GM12873 (cell line): ENCODE measurements around the gene TP53TG3D.
"Not testable (repeated sequence)": the region's sequence is repeated elsewhere in the genome, so short reads cannot be mapped to it uniquely, and the experiment has no call there.

ENCODE experiments used
- TF ChIP-seq, protein P1 (sequence below): IDR thresholded peaks from 2 replicates; pipeline ENCODE4 v1.5.1; 2012; ENCODE audit warnings: low read depth, mild to moderate bottlenecking, moderate library complexity, low read length, control low read depth; ENCODE audit not compliant: insufficient read depth; ENCODE audit errors: missing control alignments

TP53TG3D gene, protein sequence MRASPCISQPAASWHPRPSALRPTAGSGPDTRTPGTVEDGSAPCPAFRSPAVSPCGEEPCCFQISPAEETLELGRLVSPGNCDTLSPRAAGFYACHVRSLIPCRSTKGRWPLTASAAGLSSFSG

DNA sequence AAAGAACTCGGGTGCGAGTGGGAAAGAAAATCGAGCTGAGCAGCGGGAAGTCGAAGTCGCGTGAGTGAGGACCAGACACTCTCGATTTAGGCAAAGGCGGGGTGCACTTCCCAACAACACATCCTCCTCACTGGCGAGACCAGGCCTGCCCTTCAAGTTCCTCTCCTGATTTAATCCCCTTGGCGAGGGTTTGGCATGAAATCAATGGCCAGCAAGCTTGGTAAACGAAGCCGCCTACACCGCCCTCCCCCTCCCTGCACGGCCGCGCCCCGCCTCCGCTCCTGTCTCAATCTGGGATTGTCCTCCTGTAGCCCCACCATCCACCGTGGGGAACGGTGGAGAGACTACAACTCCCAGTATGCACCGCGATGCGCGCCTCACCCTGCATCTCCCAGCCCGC lies at the start of gene TP53TG3D:
TSS of gene TP53TG3D (plus strand) at position 301 of the 400 bp plus-strand sequence. CDS start at position 369, 68 bp downstream.
- TF ChIP-seq, protein P1, sequence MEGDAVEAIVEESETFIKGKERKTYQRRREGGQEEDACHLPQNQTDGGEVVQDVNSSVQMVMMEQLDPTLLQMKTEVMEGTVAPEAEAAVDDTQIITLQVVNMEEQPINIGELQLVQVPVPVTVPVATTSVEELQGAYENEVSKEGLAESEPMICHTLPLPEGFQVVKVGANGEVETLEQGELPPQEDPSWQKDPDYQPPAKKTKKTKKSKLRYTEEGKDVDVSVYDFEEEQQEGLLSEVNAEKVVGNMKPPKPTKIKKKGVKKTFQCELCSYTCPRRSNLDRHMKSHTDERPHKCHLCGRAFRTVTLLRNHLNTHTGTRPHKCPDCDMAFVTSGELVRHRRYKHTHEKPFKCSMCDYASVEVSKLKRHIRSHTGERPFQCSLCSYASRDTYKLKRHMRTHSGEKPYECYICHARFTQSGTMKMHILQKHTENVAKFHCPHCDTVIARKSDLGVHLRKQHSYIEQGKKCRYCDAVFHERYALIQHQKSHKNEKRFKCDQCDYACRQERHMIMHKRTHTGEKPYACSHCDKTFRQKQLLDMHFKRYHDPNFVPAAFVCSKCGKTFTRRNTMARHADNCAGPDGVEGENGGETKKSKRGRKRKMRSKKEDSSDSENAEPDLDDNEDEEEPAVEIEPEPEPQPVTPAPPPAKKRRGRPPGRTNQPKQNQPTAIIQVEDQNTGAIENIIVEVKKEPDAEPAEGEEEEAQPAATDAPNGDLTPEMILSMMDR, result not testable (repeated sequence)
